ENCODE results near the gene KCNQ5. TPM values are rescaled to one million over a fixed set of nuclear protein-coding genes. Genes with fewer than 3 reads are reported as not detected.

Gene KCNQ5
- total and polyA plus RNA-seq, 10 of the 15 experiments (the other 5 are each of a cell fraction or from before 2014, with no cell fraction given) = 0.60 to 16.2 (median 3.2) TPM

DNA sequence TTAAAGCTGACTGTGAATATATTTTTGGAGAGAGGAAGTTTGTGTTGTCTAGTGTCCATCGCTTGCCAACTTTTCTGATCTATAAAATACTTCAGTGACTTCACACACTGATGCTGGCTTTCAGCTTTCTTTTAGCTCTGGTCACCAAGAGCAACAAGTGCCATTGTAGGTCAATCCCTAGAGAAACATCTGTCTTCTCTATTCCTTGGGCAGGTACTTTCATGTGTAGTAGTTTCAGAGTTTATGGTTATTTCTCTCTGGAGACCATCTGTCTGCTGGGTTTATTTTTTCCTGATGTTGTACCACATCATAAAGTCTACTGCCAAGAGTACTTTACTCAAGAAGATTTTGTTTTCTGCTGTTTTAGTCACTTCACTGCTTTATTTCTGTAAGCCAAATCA is 353.5 kb downstream of the KCNQ5 start (continued):
- TF ChIP-seq SUZ12 (IDR thresholded peaks at IDR 0.05; ENCODE audit: unreplicated experiment) (no peak), FOS (IDR thresholded peaks at IDR 0.05; ENCODE audit: borderline replicate concordance, extremely low read depth, insufficient read length) (no peak), LARP7 (IDR thresholded peaks at IDR 0.05) (no peak), PAX8 (IDR thresholded peaks at IDR 0.05) (no peak), TCF12 (IDR thresholded peaks at IDR 0.05; ENCODE audit: low read depth, low read length) (no peak), NFYB (IDR thresholded peaks at IDR 0.05; ENCODE audit: insufficient read depth, low read depth, low read length) (no peak)

- FAIRE-seq (no peak), DNase-seq (ENCODE audit: low read depth, low spot score) (no peak), ATAC-seq (peak; percentile 36)
- in situ Hi-C loops (cut with MboI) (no loop called here), intact Hi-C loops (cut with micrococcal nuclease; ENCODE audit: unreplicated experiment) (no loop called here)
- TF ChIP-seq FOXM1 (IDR thresholded peaks at IDR 0.05; ENCODE audit: low read depth, low read length) (no peak), MTA2 (IDR thresholded peaks at IDR 0.05; ENCODE audit: low read depth) (peak; percentile 13; the same call in 1 of the 2 replicates), MLLT1 (IDR thresholded peaks at IDR 0.05) (no peak)
- no peak overlapping the region for H3K4me2 ChIP-seq (ENCODE audit: control insufficient read depth, insufficient read depth)
- no peak overlapping the region for H3K4me3 ChIP-seq
- no peak overlapping the region for H3K9ac ChIP-seq (ENCODE audit: control insufficient read depth, insufficient read depth, low read length)
- H4K20me1 ChIP-seq (ENCODE audit: control insufficient read depth, insufficient read depth) = no peaks in the 10 kb centered on the region
- no peak overlapping the region for H3K27ac ChIP-seq (ENCODE audit: control insufficient read depth, insufficient read depth)
- H3K79me2 ChIP-seq (ENCODE audit: control insufficient read depth, insufficient read depth, low read length) = no peaks in the 10 kb centered on the region
- H2AFZ ChIP-seq (ENCODE audit: control insufficient read depth, low read depth, low read length) = no peak overlapping the region
- ChIA-PET POLR2A (interaction anchor here (0.6 kb wide), 1 partner anchor 198 kb away, joined by 3 read pairs; no protein-coding TSS in a partner anchor), SMC1A (ENCODE audit: uncharacterized antibody, unreplicated experiment) (interaction anchor here (0.7 to 1.9 kb wide), 8 partner anchors 13 to 485 kb away, joined by 3 to 5 read pairs (median 3); partner anchors contain the start of gene MTO1), RAD21 (ENCODE audit: unreplicated experiment) (interaction anchor here (0.7 kb wide), 1 partner anchor 103 kb away, joined by 3 read pairs; no protein-coding TSS in a partner anchor), CTCF (interaction anchor here (1.4 kb wide), 1 partner anchor 350 kb away, joined by 3 read pairs; no protein-coding TSS in a partner anchor)
- H3K4me1 ChIP-seq (ENCODE audit: control insufficient read depth, insufficient read depth, low read length) = peaks cover 4% of the 10 kb centered on the region; the same call in 1 of the 2 replicates
- no peaks in the 10 kb centered on the region; the same call in 2 of the 3 replicates for H3K9me3 ChIP-seq (replicated peaks; ENCODE audit: control insufficient read depth, insufficient read depth, low read length)
- no peaks in the 10 kb centered on the region for H3K27me3 ChIP-seq (replicated peaks in 1 of 2; ENCODE audit: control insufficient read depth in 2 of 2, insufficient read depth in 2 of 2, low read length in 1 of 2)
- WGBS (ENCODE audit: insufficient coverage, insufficient replicate concordance, low lambda C conversion rate, missing lambda C conversion rate) = 48% methylated on average over 2 of the region's 2 CpGs
- no peaks in the 10 kb centered on the region for H3K36me3 ChIP-seq (ENCODE audit: control insufficient read depth in 2 of 2, insufficient read depth in 2 of 2, low read length in 1 of 2)
- BruUV-seq (replicated peaks) = no TSS peak
These were observed 354.6 kb downstream of the KCNQ5 start for GRCh38 chr6:72976484-72976883.

Measured in GM12878 (cell line).